ENCODE measurements around the gene ATN1.

DNA sequence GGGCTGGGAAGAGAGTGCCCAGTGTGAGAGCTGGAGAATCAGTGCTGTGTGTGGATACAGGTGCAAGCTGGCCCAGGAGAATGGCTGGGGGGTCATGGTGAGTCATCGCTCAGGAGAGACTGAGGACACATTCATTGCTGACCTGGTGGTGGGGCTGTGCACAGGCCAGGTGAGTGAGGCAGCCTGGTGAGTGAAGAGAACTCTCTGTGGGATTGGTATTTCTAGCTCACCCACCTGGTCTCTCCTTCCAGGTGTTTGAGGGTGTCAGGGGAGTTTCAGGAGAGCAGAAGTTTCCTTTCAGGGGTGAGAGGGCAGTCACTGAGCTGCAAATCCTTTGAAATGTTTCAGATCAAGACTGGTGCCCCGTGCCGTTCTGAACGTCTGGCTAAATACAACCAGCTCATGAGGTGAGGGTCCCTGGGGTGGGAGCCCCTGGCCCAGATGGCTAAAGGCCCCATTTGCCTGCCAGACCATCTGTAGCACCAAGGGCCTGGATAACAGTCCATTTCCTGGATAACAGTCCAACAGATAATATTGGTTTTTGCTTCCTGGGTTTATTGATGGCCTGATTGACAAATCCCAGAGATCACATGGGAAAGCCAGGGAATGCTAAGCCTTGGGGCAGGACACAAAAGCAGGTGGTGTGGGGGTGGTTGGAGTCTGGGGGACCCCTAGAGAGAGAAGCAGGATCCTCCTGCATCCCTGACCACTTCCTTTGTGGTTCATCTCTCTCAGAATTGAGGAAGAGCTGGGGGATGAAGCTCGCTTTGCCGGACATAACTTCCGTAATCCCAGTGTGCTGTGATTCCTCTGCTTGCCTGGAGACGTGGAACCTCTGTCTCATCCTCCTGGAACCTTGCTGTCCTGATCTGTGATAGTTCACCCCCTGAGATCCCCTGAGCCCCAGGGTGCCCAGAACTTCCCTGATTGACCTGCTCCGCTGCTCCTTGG is 5.5 kb upstream of the ATN1 start:
- TF ChIP-seq, protein P1, sequence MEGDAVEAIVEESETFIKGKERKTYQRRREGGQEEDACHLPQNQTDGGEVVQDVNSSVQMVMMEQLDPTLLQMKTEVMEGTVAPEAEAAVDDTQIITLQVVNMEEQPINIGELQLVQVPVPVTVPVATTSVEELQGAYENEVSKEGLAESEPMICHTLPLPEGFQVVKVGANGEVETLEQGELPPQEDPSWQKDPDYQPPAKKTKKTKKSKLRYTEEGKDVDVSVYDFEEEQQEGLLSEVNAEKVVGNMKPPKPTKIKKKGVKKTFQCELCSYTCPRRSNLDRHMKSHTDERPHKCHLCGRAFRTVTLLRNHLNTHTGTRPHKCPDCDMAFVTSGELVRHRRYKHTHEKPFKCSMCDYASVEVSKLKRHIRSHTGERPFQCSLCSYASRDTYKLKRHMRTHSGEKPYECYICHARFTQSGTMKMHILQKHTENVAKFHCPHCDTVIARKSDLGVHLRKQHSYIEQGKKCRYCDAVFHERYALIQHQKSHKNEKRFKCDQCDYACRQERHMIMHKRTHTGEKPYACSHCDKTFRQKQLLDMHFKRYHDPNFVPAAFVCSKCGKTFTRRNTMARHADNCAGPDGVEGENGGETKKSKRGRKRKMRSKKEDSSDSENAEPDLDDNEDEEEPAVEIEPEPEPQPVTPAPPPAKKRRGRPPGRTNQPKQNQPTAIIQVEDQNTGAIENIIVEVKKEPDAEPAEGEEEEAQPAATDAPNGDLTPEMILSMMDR (IDR thresholded peaks at IDR 0.05; ENCODE audit: borderline replicate concordance, extremely low read depth, low read length, poor library complexity, severe bottlenecking) = no peak
- TF ChIP-seq EZH2 (IDR thresholded peaks at IDR 0.05; ENCODE audit: borderline replicate concordance, low read depth, low read length, severe bottlenecking) = no peak

All from DND-41 (cell line).